GM18873 (cell line): Measurements from ENCODE around the gene ZNF354C.

ENCODE experiments used
- ATAC-seq: cut with Tn5 transposase; IDR thresholded peaks from one replicate; pipeline ENCODE4 v1.9.1; 2021; ENCODE audit warnings: mild to moderate bottlenecking, moderate library complexity, moderate number of reproducible peaks; ENCODE audit not compliant: unreplicated experiment, low FRiP score

Gene ZNF354C

GRCh38 chr5:179126506-179126991 lies 66.4 kb downstream of the ZNF354C start:
- ATAC-seq, result no peak

DNA sequence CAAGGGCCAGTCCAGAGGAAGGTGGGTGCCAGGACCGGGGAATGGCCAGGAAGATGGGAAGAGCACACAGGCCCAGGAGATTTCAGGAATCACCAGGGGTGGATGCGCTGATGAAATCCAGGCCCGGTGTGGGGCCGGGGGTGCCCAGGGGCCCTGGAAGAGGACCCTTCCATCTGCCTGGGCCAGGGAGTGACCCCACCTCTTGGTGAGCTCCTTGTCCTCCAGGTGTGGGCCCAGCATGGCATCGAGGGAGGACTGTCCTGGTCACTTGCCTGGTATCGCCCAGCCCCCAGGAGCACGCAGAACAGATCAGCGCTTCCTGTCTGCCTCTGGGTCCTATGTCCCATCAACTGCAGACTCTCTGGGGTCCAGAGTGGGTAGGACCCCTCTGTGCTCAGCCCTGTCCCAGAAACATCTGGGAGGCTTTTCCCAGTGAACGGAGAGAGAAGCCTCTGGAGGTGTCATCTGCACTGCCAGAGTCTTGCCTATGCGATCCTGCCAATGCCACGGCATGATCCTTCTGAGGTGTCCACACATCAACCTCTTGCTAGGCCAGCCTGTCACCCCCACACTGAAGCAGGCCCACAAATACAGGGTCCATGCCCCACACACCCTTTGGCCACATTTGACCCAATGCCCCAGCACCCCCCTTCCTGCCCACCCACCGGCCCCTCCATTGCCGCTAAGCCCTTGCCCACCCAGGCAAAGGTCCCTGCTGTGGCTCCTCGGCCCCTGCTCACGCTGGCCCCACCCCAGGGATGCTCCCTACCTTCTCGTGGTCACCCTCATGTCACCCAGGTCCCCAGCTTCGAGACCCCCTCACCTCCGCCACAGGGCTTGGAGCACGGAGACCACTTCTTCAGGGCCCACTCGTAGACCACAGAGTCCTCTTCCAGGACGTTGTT lies 67.2 kb downstream of the ZNF354C start:
- ATAC-seq, result no peak

- no peak for ATAC-seq
Observed at GRCh38 chr5:179128041-179128365, 67.8 kb downstream of the ZNF354C start.

GRCh38 chr5:179128976-179129375 lies 68.8 kb downstream of the ZNF354C start:
- ATAC-seq, result no peak

DNA sequence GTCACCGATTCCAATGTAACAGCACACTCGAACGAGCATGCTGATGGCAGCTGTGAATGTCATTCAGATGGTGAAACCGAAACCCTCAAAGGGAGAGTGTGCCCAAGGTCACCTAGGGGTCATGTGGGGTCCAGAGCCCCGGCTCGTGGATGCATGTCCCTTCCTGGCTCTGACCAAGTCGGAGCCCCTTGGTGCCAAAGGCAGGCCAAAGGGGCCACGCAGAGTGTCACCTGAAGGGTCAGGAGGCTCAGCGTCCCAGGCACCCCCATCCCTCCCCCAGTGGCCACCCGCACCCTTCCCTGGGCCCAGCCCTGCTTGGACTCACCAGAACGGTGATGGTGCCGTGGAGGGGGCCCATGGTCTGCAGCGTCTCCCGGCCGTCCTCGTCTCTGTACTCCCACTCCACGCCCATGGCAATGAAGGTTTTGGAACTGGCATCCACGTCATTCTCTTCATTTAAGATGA lies 69.5 kb downstream of the ZNF354C start:
- no peak for ATAC-seq

GRCh38 chr5:179130101-179130681 lies 70.0 kb downstream of the ZNF354C start:
- no peak for ATAC-seq

DNA sequence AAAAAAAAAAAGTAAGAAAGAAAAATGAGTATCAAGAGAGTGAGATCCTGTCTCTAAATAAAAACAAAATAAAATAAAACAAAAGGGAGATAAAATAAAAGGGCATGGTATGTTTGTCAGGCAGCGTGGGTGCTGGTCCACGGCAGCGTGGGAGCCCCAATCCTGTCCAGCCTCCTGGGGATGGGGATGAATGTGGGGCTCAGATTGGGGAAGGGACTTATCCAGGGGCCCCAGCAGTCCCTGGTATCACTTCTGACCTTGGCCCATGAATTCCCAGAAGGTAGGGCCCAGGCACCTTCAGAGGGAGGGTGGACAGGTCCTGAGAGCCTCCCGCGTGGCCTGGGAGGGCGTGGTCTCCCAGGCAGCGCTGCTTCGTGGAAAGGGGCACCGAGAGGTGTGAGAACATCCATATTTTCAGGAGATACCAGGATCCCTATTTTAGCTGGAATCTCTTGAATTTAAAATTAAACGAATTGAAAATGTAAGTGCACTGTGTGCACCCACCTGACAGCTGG lies 71.2 kb downstream of the ZNF354C start:
- no peak for ATAC-seq

- ATAC-seq, result no peak
Observed at GRCh38 chr5:179131886-179132585, 71.9 kb downstream of the ZNF354C start.

DNA sequence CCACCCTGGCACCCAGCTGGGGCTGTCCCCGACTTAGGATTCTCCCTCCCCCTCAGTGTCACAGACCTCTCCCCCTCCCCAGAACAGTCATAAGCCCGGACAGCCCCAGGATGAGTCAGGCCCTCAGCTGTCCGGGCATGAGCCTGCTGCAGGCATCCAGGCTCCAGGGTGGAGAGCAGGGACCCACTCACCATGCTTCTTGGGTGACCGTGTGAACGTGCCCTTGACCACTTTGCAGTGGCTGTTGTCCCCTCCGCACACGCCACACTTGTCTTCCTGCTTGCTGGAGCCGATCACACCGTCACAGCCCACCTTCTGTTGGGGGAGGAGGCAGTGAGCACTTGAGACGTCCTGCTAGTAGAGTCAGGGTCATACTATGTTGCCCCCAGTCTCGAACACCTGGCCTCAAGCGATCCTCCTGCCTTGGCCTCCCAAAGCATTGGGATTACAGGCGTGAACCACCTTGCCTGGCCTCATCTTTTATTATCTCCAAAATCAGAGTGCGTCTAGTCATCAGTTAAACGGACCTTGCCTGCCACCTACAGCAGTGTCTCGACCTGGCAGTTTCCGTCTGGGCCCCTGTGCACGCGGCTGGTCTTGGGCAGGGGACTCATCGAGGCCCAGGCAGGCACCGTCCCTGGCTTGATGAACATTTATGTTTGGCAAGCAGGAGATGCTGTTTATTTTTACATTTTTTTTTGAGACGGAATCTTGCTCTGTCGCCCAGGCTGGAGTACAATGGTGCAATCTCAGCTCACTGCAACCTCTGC lies 72.6 kb downstream of the ZNF354C start:
- no peak for ATAC-seq
